GM18507 (cell line): ENCODE measurements around the gene IGFN1.
"Not testable (repeated sequence)": the region's sequence is repeated elsewhere in the genome, so short reads cannot be mapped to it uniquely, and the experiment has no call there.

Experiments
- DNase-seq: peaks from one replicate; pipeline ENCODE4 v3.0.0; 2011; ENCODE audit warnings: low read depth; ENCODE audit not compliant: insufficient read length; ENCODE audit errors: extremely low spot score
- FAIRE-seq: peaks from 2 replicates; lab custom pipeline; 2011; peaks lifted over from hg19 to GRCh38; lab: Jason Lieb, UNC

Gene IGFN1

GRCh38 chr1:201229771-201230635, 39.4 kb downstream of the IGFN1 start:
- FAIRE-seq (no peak), DNase-seq (no peak)

DNA sequence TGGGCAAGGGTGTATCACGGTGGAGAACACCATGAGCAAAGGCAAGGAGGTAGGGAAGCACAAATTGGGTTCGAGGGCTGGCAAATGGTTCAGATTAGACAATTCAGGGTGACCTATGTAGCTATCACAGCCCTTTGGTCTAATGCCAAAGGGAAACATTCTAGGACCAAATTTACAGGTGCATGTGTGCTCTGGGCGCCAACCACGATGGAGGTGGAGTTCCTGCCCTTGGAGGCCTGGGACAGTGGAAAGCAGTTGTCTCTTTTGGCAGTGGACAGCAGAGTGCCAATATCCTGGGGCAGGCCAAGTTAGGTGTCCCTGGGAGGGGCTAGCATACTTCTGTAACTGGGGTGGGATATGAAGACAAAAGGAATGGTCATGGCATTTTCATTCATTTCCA, 40.1 kb downstream of the IGFN1 start:
- DNase-seq: no peak
- no peak for FAIRE-seq

DNA sequence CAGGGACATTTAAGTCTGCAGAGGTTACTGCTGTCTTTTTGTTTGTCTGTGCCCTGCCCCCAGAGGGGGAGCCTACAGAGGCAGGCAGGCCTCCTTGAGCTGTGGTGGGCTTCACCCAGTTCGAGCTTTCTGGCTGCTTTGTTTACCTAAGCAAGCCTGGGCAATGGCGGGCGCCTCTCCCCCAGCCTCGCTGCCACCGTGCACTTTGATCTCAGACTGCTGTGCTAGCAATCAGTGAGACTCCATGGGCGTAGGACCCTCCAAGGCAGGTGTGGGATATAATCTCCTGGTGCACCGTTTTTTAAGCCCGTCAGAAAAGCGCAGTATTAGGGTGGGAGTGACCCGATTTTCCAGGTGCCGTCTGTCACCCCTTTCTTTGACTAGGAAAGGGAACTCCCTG, 49.0 kb downstream of the IGFN1 start:
- FAIRE-seq, DNase-seq: not testable (repeated sequence)

GRCh38 chr1:201240171-201240570, 49.5 kb downstream of the IGFN1 start:
- no peak for DNase-seq
- FAIRE-seq: no peak

DNA sequence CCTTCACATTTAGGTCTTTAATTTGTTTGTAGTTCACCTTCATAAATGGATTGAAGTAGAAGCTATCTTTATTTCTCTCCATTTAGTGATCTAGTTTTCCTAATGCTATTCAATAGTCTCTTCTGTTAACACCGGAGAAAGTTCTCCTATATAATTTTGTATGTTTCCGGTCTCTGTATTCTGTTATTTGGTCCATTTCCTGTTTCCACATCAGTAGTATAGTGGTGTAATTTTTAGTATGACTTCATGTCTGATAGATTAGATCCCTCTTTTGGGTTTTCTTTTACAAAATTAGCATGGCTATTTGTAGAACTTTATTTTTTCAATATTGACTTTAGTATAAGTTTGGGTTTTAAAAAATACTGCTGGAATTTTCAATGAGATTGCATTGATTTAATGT, 51.1 kb downstream of the IGFN1 start:
- no peak for FAIRE-seq
- DNase-seq: no peak

- no peak for DNase-seq
- FAIRE-seq: no peak
Observed at GRCh38 chr1:201245082-201245481, 54.5 kb downstream of the IGFN1 start.

DNA sequence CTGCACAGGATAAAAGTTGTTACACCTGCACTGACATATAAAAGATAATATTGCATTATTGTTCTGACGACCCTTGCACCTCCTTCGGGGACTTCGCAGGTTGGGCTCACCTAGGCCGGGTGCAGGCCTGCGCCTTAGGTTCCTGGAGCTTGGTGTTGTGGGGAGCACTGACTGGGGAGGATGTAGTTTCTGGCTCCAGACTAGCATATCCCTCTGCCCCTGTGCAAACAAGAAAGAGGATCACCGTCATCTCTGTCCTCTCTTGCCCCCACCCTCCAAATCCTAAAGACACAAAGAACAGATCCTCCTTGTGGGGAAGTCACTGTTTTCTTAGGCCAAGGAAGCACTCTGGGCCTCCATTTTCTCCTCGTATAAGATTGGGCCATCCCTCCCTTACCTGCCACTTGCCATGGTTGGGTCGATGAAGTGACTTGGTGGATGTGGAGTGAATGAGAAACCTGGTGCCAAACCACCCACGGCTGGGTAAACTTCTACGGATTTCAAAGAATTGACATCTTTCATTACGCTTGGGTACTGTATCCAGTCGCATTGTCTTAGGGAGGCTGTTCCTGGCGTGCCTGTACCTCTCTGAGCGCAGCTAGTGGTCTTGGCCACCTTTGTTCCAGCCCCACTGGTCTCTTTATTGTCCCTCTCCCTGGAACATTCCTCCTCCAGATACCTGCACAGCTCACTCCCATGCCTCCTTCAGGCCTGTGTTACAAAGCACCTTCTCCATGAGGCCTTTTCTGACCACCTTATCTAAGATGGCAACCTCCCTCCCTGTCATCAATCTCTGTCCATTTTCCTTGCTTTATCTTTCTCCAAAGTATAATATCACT, 58.3 kb downstream of the IGFN1 start:
- FAIRE-seq (no peak), DNase-seq (no peak)

DNA sequence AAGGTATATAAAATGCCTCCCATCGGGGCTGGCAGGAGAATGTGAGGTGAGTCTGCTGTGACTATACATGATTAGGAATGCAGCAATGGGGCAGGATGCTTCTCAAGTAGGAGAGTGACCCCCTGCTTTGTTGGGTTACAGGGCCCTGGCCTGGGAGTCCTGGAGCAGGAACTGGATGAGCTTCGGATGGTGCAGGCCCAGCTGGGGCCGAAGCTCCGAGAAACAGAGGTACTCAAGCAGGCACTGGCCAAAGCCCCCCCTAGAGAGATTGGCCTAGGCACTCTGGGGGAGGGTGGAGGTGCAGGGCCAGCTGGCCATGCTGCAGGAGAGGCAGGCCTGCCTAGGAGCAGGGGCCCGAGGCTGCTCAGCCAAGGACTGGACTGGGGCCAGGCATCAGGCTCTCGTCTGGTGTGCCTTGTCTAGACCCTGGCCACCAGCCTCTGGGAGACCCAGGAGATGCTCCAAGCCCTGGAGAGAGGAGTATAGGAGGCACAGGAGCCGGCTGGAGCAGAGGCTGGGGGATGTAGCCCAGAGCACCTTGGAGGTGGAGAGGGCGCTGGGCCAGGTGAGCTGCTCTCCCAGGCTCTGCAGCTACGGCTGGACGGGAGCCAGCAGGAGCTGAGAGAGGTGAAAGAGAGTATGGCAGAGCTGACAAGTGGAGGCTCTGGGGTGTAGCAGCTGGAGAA, 59.8 kb downstream of the IGFN1 start:
- FAIRE-seq (no peak), DNase-seq (no peak)

DNA sequence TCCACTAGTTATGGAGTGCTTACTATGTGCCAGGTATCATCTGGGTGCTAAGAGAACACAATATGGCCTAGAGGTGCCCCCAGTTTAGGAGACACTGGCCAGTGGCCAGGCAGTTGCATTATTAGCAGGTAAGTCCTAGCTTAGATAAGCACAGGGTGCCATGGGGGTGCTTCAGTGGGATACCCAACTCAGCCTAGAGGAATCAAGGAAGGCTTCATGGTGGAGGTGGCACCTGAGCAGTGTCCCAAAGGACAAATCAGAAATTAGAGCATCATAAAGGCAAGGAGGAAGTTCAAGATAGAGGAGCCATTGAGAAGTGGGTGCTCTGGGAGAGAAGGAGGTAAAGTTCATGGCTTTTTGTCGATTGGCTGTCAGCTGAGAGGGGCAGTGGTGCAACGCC, 60.8 kb downstream of the IGFN1 start:
- no peak for DNase-seq
- no peak for FAIRE-seq

- DNase-seq (no peak), FAIRE-seq (no peak)
Observed at GRCh38 chr1:201251851-201252430, 61.3 kb downstream of the IGFN1 start.

GRCh38 chr1:201252944-201253371, 62.3 kb downstream of the IGFN1 start:
- no peak for DNase-seq
- FAIRE-seq: no peak

DNA sequence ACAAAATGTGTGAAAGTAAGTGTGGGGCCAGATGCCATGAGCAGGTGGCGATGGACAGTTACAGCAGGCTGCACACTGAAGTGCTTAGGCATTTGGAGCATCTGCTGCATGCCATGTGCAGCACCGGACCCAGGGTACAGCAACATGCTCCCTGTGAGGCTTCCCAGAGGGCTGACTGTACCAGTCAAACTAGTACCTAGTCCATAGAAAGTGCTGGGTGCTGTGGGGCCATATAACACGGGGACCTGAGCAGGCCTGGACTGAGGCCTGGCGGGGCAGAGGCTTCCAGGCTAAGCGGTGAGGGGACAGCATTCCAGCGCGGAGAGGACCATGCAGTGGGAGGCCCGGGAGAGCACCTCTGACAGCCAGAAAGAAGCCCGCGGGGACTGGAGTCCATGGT, 62.8 kb downstream of the IGFN1 start:
- DNase-seq: no peak
- no peak for FAIRE-seq

DNA sequence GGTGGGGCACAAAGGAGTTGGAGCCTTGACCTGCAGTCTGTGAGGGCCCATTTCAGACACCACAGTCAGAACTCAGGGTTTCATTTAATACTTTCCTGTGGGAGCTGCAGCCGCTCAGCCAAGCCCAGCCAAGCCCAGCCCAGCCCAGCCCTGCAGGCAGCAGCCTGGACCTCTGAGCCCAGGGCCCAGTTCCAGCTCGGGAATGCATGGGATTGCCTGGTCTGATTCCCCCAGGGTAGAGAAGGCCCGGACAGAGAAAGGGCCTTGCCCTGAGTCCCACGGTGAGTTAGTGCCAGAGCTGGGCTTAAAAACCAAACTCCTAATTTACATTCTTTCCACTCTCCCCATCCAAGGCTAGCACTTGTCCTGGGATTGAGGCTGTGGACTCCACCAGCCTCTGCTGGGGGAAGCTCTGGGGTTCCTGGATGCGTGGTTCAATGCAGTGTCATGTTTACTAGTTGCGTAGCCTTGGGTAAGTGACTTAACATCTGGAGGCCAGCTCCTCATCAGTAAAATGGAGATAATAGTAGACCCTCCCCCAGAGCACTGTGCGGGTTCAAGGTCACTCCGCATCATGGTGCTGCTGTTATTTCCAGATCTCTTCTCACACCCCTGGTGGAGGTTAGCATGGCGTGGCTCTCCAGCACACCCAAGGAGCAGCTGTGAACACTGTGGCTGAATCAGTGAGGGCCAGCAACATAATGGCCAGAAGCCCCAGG, 63.4 kb downstream of the IGFN1 start:
- FAIRE-seq: no peak
- DNase-seq: no peak

- peak; percentile 73 for DNase-seq
- FAIRE-seq: peak; percentile 67
Observed at GRCh38 chr1:201254625-201255478, 64.2 kb downstream of the IGFN1 start.

- FAIRE-seq: no peak
- DNase-seq: no peak
Observed at GRCh38 chr1:201255479-201256362, 65.1 kb downstream of the IGFN1 start.

- FAIRE-seq, DNase-seq: not testable (repeated sequence)
Observed at GRCh38 chr1:201258132-201258531, 67.5 kb downstream of the IGFN1 start.

- DNase-seq (no peak), FAIRE-seq (no peak)
Observed at GRCh38 chr1:201258763-201259230, 68.2 kb downstream of the IGFN1 start.
